Mucosa of descending colon (tissue), 3 donors: ENCODE measurements around the gene C6orf141. TPM values are rescaled to one million over a fixed set of nuclear protein-coding genes. Genes with fewer than 3 reads are reported as not detected.

Source experiments
- ATAC-seq: fragments of 200-7000 bp; cut with Tn5 transposase; one replicate; pipeline ENCODE4 v1.9.1; 2020; ENCODE audit warnings: mild to moderate bottlenecking, moderate library complexity
- DNase-seq, 3 donors: peaks; one replicate each; pipeline ENCODE4 v3.0.0-alpha.2; 2020
- H3K36me3 ChIP-seq: fragments of 200-600 bp; one replicate; pipeline ENCODE4 v1.8.0; 2021; ENCODE audit warnings: low read depth, mild to moderate bottlenecking
- H3K4me1 ChIP-seq: fragments of 200-600 bp; one replicate; pipeline ENCODE4 v1.8.0; 2021; ENCODE audit warnings: low read depth, mild to moderate bottlenecking
- H3K4me3 ChIP-seq: fragments of 200-600 bp; one replicate; pipeline ENCODE4 v1.8.0; 2021; ENCODE audit warnings: mild to moderate bottlenecking
- H3K9me3 ChIP-seq: fragments of 200-600 bp; one replicate; pipeline ENCODE4 v1.8.0; 2021; ENCODE audit warnings: mild to moderate bottlenecking
- CTCF ChIP-seq: fragments of 200-600 bp; IDR thresholded peaks from one replicate; pipeline ENCODE4 v1.8.0; 2022; ENCODE audit warnings: antibody characterized with exemption, mild to moderate bottlenecking
- intact Hi-C, 2 donors: fragments of 100-400 bp; cut with DNase I in 1 of 2; cut with micrococcal nuclease in 1 of 2; formaldehyde crosslinking; loops; one replicate each; pipeline versions ENCODE4 v1.11.0 to v1.11.1; 2022; cut with DNase I, micrococcal nuclease
- long read RNA-seq, 2 donors: library from polyadenylated mRNA; unstranded; transcript quantifications; one replicate each; pipeline ENCODE4 v2.0.0, GENCODE V29; 2019 to 2021
- total RNA-seq, 3 donors: library from RNA; stranded (reverse); fragmentation: NEBNext Ultra II Directional in 2 of 3; extraction: Animal tissue kit (Norgen Biotek cat#: 25700) in 2 of 3; gene quantifications; one replicate each; pipeline versions ENCODE4 v1.2.1 to v1.2.4, GENCODE V29; 2021 to 2023
- donor health status: DM: no; HTN: no; CAD: no; lungs with moderate emphysema.
- donor health status: DM: no; HTN: no; CAD: no.
- donor health status: DM: no; HTN: yes; CAD: no.

C6orf141 gene
- 10 to 100 TPM in 1 of 3 donors, 1 to 10 TPM in 2; 4.1 to 10.6 (median 5.4) TPM for total RNA-seq
- long read RNA-seq, donor 1, partial matches to known transcripts, result 0 of 6 reads
- long read RNA-seq, donor 1, other reads (novel, unspliced or antisense), result 6 of 6 reads
- long read RNA-seq, donor 2, partial matches to known transcripts, result 0 of 2 reads
- long read RNA-seq, donor 2, other reads (novel, unspliced or antisense), result 2 of 2 reads

- peaks cover 11% of the 10 kb centered on the region for H3K4me1 ChIP-seq
- ATAC-seq, result peak; percentile 93
- H3K9me3 ChIP-seq, result no peaks in the 10 kb centered on the region
- H3K4me3 ChIP-seq, result peak within 1 kb of the TSS; percentile 28
- intact Hi-C loops, result no loop called here
- H3K36me3 ChIP-seq, result no peaks in the 10 kb centered on the region
- DNase-seq, result peak; percentile 70 to 80 (median 73)
- no peak for TF ChIP-seq CTCF
These were observed at the start of gene C6orf141 for GRCh38 chr6:49550492-49551077. TSS of gene C6orf141 (plus strand) at chr6:49550668. CDS start at chr6:49550793, 125 bp downstream.

- no peak overlapping the region for H3K4me3 ChIP-seq
- no peak for ATAC-seq
- no peak for DNase-seq
- no peaks in the 10 kb centered on the region for H3K4me1 ChIP-seq
- no peaks in the 10 kb centered on the region for H3K9me3 ChIP-seq
- intact Hi-C loops, result no loop called here
- H3K36me3 ChIP-seq, result no peaks in the 10 kb centered on the region
- no peak for TF ChIP-seq CTCF
These were observed 45.8 kb upstream of the C6orf141 start for GRCh38 chr6:49504666-49505065.

- H3K4me3 ChIP-seq, result no peak overlapping the region
- ATAC-seq (peak; percentile 66), DNase-seq (peak in 1 of 3 donors; percentile 55)
- TF ChIP-seq CTCF, result no peak
- intact Hi-C loops, result no loop called here
- no peaks in the 10 kb centered on the region for H3K9me3 ChIP-seq
- no peaks in the 10 kb centered on the region for H3K4me1 ChIP-seq
- no peaks in the 10 kb centered on the region for H3K36me3 ChIP-seq
These were observed 43.8 kb upstream of the C6orf141 start for GRCh38 chr6:49506569-49507111.

GRCh38 chr6:49509342-49509741 lies 41.1 kb upstream of the C6orf141 start:
- TF ChIP-seq CTCF, result no peak
- Histone ChIP-seq H3K4me3 (no peak overlapping the region), H3K4me1 (no peaks in the 10 kb centered on the region), H3K36me3 (no peaks in the 10 kb centered on the region), H3K9me3 (no peaks in the 10 kb centered on the region)
- no peak for ATAC-seq
- intact Hi-C loops, result no loop called here
- no peak for DNase-seq

- ATAC-seq, result no peak
These were observed 37.1 kb upstream of the C6orf141 start for GRCh38 chr6:49513153-49513989.

More at GRCh38 chr6:49513153-49513989, 37.1 kb upstream of the C6orf141 start:
- Histone ChIP-seq H3K4me3 (no peak overlapping the region), H3K36me3 (no peaks in the 10 kb centered on the region), H3K9me3 (no peaks in the 10 kb centered on the region), H3K4me1 (no peaks in the 10 kb centered on the region)
- no peak for TF ChIP-seq CTCF
- no peak for DNase-seq
- intact Hi-C loops, result no loop called here
